GM13977 (cell line): ENCODE data around the gene VIPR2.

Source experiments
- DNase-seq: peaks from one replicate; pipeline ENCODE4 v3.0.0; 2012; ENCODE audit warnings: low spot score
- in situ Hi-C: fragments of 300-500 bp; cut with MboI; formaldehyde crosslinking; loops from one replicate; pipeline ENCODE4 v1.12.0; 2022; ENCODE audit warnings: low sequenced_read_pairs, low pct_unique_long_range_greater_than_20kb, mixed read lengths, inconsistent platforms; ENCODE audit not compliant: unreplicated experiment
- TF ChIP-seq, protein P1 (sequence below): IDR thresholded peaks from 2 replicates; pipeline ENCODE4 v1.5.1; 2012; ENCODE audit warnings: mild to moderate bottlenecking, control low read depth; ENCODE audit not compliant: insufficient read depth; ENCODE audit errors: extremely low read depth, missing control alignments

Gene VIPR2

GRCh38 chr7:159022238-159022993 is 122.3 kb downstream of the VIPR2 start:
- DNase-seq, result no peak
- in situ Hi-C loops, result no loop called here
- TF ChIP-seq, protein P1, sequence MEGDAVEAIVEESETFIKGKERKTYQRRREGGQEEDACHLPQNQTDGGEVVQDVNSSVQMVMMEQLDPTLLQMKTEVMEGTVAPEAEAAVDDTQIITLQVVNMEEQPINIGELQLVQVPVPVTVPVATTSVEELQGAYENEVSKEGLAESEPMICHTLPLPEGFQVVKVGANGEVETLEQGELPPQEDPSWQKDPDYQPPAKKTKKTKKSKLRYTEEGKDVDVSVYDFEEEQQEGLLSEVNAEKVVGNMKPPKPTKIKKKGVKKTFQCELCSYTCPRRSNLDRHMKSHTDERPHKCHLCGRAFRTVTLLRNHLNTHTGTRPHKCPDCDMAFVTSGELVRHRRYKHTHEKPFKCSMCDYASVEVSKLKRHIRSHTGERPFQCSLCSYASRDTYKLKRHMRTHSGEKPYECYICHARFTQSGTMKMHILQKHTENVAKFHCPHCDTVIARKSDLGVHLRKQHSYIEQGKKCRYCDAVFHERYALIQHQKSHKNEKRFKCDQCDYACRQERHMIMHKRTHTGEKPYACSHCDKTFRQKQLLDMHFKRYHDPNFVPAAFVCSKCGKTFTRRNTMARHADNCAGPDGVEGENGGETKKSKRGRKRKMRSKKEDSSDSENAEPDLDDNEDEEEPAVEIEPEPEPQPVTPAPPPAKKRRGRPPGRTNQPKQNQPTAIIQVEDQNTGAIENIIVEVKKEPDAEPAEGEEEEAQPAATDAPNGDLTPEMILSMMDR, result no peak

DNA sequence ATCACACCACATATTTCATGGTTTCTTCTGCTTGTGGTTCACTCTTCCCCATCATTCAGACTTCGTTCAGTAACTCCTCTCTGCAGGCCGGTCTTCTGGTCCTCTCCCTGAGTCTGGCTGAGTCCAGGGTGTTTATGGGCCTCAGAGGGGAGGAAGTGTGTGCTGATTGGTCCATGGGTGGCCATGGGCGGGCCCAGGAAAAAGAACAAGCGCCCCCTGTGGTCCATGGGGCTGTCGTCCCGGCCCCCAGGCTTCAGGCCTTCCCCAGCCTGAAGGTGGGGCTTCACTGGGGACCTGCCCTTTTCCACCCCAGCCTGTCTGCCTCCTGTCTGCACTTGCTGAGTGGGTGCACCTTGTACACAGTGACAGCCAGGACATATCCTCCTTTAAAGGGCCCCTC is 123.7 kb downstream of the VIPR2 start:
- in situ Hi-C loops, result no loop called here
- no peak for DNase-seq
- TF ChIP-seq, protein P1, result no peak

GRCh38 chr7:159019111-159019510 is 125.6 kb downstream of the VIPR2 start:
- no peak for DNase-seq
- TF ChIP-seq, protein P1, result no peak
- in situ Hi-C loops, result no loop called here

- TF ChIP-seq, protein P1, result no peak
- in situ Hi-C loops, result no loop called here
- DNase-seq, result no peak
Measured at GRCh38 chr7:159017741-159018140, 126.9 kb downstream of the VIPR2 start.

- no peak for DNase-seq
- TF ChIP-seq, protein P1, result no peak
- in situ Hi-C loops, result no loop called here
Measured at GRCh38 chr7:159017210-159017609, 127.5 kb downstream of the VIPR2 start.

GRCh38 chr7:159016591-159016990 is 128.1 kb downstream of the VIPR2 start:
- DNase-seq, result no peak
- TF ChIP-seq, protein P1, result no peak
- in situ Hi-C loops, result no loop called here
